Measurements from ENCODE around the gene SNAPC4.
"Not testable (repeated sequence)": the region's sequence is repeated elsewhere in the genome, so short reads cannot be mapped to it uniquely, and the experiment has no call there.

SNAPC4 gene

GRCh38 chr9:136353088-136353487, 46.9 kb downstream of the SNAPC4 start:
- no peak for DNase-seq

DNA sequence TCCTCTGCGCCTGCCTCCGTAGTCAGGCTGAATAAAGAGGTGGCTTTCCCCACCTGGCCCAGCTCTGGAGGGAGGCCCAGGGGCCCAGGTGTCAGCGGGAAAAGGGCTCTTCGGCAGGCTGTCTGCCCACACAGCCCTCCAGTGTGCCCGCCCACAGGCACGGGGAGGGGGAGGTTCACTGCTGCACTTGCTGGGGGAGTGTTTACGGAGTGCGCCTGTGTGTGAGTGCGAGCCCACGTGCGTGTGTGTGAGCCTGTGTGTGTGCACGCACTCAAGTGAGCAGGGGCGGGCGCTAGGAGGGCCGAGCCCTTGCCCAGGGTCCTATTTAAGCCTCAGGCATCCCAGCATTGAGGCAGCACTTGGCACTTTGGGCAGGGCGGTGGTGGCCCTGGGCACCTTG, 47.3 kb downstream of the SNAPC4 start:
- DNase-seq: no peak

GRCh38 chr9:136351868-136352267, 48.1 kb downstream of the SNAPC4 start:
- not testable (repeated sequence) for DNase-seq

DNA sequence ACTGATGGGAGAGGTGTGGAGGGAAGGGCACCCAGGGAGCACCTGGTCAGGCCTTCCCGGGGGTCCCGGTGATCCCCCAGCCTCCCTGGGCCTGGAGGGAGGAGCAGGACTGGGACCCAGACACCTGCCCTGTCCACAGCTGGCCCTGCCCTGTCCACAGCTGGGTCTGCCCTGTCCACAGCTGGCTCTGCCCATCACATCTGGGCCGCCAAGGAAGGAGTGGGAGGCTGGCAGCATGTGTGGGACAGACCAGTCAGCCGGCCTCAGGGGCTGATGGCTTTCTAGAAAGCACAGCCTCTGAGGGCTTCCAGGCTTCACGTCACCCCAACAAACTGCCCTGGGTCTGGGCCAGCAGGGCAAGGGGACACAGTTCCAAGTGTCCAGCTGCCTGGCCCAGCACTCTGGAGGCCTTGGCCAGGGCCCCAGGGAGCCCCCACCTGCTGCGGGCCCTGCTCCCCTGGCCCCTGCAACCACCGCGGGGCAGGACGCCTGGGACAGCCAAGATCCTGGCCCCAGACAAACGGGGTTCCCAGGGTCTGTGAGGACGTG, 48.6 kb downstream of the SNAPC4 start:
- DNase-seq: no peak
